Stimulated activated CD8-positive, alpha-beta memory T cell treated with anti-CD3 and anti-CD28 coated beads, Interleukin-15, amount 100 ng/mL, for 1 hour (primary cell): ENCODE data around the gene RAB4B.
"Not testable (repeated sequence)": the region's sequence is repeated elsewhere in the genome, so short reads cannot be mapped to it uniquely, and the experiment has no call there.

Experiments
- DNase-seq: peaks from one replicate; pipeline ENCODE4 v3.0.0-alpha.2; 2020; ENCODE audit warnings: low read depth

RAB4B gene

DNA sequence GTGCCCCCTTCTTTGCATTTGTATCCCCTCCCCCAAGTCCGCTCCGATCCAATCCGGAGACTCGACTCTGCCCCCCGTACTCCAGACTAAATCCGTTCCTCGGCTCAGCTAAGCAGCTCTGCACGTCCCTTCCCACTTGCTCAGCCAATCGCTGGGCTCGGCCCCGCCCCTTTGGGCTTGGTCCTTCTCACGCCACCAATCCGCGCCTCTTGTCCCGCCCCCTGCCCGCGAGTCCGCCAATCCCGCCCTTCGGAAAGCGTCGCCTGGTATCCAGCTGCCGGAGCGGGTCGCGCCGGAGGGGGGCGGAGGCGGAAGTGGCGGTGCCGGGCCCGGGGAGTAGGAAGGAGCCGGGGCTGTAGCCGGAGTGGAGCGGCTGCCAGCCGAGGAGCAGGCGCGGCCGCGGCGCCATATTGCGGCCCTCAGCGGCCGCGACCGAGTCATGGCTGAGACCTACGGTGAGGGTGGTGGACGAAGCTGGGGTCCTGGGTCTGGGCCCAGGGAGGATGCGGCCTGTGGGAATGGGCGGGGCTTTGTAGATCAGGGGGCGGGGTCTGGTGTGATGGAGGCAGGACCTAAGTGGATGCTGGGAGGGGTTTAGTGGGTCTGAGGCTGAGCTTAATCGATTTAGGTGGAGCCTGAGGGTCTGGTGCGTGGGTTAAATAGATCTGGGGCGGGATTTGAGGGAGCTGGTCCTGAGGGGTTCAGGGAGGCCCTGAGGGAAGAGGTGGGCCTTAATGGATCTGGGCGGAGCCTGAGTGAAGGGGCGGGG lies at the start of gene RAB4B:
TSS of gene RAB4B (plus strand) at position 311 of the 769 bp plus-strand sequence. CDS start at position 440, 129 bp downstream.
- DNase-seq: peak; percentile 99

DNA sequence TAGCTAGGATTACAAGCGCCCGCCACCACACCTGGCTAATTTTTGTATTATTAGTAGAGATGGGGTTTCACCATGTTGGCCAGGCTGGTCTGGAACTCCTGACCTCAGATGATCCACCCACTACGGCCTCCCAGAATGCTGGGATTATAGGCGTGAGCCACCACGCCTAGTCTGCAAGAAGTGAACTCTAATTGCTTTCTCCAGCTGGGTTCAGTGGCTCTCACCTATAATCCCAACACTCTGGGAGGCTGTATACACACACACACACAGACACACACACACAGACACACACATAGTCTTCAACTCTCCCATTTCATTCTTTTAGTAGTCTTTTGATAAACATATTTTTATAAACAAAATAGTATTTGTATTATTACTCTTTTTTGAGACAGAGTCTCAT lies 48.0 kb upstream of the RAB4B start:
- not testable (repeated sequence) for DNase-seq

- DNase-seq: not testable (repeated sequence)
These were observed 45.7 kb upstream of the RAB4B start for GRCh38 chr19:40732304-40732703.

DNA sequence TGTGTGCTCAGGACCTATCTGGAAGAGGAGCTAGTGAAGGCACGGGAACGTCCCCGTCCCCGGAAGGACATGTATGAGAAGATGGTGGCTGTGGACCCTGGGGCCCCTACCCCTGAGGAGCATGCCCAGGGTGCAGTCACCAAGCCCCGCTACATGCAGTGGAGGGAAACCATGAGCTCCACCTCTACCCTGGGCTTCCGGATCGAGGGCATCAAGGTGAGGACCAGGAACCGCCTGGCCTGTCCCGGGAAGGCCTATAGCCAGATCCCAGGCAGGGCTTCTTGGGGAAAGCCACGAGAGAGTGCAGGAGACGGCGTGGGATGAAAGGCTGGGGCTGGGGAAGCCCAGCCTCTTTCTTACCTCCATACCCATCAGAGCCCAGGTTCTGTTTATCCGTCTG lies 44.9 kb upstream of the RAB4B start:
- no peak for DNase-seq

- no peak for DNase-seq
These were observed 42.9 kb upstream of the RAB4B start for GRCh38 chr19:40735013-40735771.

DNA sequence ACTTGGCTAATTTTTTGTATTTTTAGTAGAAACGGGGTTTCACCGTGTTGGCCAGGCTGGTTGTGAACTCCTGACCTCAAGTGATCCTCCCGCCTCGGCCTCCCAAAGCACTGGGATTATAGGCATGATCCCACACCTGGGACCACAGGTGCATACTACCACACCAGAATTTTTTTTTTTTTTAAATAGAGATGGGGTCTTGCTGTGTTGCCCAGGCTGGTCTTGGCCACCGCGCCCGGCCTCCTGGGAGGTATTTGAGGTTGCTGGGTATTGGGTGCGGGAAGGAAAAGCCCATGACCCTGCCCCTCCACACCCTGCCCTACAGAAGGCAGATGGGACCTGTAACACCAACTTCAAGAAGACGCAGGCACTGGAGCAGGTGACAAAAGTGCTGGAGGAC lies 41.4 kb upstream of the RAB4B start:
- DNase-seq: no peak

GRCh38 chr19:40737102-40737644 lies 40.9 kb upstream of the RAB4B start:
- DNase-seq: no peak

DNA sequence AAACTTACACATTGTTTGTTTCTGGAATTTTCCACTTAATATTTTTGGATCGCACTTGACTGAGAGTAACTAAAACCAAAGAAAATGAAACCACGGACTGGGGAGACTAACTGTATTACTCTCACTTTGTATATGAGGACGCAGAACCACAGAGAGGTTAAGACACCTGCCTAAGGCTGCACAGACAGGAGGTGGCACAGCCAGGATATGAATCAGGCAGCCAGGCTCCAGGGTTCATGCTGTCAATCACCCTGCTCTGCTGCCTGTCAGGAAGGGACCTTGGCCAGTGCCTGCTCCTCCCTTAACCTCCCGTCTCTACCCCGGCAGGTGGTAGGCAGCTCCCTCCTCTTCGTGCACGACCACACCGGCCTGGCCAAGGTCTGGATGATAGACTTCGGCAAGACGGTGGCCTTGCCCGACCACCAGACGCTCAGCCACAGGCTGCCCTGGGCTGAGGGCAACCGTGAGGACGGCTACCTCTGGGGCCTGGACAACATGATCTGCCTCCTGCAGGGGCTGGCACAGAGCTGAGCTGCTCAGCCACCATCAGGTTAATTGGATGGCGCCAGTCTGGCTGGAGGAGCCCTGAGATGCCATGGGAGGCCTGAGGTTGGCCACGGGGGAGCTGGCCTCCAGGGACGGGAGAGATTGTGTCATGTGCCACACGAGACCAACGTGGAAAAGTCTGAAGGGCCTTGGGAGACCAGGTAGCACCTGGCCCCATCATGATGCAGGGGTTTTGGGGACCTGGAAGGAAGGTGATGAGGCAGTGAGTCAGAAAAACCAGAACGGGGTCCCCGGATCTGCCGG lies 38.8 kb upstream of the RAB4B start:
- DNase-seq: no peak

- no peak for DNase-seq
These were observed 38.0 kb upstream of the RAB4B start for GRCh38 chr19:40739871-40740703.

GRCh38 chr19:40740747-40741146 lies 37.3 kb upstream of the RAB4B start:
- DNase-seq: no peak

GRCh38 chr19:40741527-40742390 lies 36.3 kb upstream of the RAB4B start:
- DNase-seq: no peak

DNA sequence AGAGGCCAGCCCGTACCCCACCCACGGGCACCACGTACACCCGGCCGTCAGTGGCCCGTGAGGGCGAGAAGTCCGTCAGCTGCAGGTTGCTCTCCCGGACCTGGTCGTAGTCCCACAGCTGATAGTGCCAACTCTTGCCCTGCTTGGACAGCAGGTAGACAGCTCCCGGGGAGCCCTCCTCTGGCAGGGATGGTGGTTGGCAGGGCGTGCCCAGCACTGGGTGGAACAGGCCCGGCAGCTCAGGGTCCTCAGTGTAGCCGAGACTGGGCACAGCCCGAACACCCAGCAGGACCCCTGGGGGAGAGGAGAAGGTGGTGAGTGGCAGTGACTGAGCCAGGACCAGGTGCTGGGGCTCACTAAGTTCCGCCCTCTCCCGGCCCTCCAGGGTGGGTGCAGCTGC lies 35.6 kb upstream of the RAB4B start:
- DNase-seq: no peak

DNA sequence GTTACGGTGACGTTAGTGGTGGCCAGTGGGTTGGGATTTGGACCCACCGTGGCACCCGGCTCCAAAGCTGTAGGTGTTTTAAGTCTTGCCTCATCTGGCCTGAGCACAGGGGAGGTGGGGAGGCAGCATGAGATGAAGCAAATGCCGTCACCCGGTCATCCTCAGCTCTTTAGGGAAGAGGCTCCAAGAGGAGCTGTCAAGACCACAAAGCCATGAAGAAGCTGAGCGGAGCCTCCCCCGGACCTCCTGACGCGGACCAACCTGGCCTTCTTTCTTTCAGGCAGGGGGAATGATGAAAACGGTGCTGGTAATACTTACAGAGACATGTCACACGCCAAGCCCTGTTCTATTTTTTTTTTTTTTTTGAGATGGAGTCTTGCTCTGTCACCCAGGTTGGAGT lies 35.2 kb upstream of the RAB4B start:
- DNase-seq: no peak

GRCh38 chr19:40743926-40744325 lies 34.1 kb upstream of the RAB4B start:
- DNase-seq: no peak

- no peak for DNase-seq
These were observed 33.3 kb upstream of the RAB4B start for GRCh38 chr19:40744554-40745401.

DNA sequence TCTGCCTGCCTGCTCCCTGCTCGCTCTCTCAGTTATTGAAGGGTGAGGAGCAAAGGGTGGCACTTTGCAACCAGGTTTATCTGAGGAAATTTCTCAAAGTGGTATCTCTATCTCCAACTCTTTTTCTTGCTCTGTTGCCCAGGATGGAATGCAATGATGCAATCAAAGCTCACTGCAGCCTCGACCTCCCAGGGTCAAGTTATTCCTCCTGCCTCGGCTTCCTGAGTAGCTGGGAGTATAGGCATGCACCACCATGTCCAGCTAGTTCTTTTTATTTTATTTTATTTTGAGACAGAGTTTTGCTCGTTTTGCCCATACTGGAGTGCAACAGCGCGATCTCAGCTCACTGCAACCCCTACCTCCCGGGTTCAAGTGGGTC lies 32.7 kb upstream of the RAB4B start:
- DNase-seq: no peak

DNA sequence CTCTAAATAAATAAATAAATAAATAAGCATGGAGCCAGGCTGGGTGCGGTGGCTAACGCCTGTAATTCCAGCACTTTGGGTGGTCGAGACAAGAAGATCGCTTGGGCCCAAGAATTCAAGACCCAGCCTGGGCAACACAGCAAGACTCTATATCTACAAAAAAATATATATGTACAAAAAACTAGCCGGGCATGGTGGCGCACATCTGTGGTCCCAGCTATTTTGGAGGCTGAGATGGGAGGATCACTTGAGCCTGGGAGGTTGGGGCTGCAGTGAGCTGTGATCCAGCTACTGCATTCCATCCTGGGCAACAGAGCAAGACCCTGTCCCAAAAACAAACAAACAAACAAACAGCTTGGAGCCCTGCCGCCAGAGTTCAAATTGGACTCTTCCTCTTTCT lies 30.5 kb upstream of the RAB4B start:
- no peak for DNase-seq

DNA sequence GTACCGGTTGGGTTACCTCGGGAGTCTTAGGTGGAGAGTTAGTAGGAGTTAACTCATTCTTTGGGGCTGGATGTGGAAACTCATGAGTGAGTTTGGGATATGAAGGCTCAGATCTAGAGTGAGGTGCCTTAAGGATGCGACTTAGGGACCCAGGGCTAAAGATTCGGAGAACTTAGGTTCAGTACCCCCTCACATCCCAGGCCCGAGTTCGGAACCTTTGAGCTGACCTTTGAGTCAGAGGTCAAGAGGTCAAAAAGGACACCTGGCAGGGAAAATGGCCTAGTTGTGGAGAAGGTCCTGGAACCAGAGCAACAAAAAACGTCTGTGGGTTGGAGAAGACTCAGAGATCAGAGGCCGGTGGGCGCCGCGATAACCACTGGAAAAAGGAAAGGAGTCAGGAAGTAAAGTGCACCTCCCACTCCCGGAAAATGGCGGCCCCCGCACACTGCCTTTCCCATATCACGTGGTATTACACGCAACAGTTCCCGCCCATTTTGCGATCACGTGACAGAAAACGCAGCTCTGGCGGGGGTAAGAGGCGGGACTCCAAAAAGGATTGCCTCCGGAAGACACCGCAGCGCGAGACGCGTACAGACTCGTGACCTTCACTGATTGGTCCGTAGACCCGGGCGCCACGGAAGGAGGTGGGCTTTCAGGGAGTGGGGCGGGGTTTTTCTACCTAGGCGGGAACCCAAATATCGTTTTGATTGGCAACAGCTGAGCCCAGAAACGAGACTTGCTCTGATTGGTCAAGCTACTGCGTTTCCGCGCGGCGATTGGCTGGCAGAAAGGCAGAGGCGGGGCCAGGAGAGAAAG lies 27.8 kb upstream of the RAB4B start, which contains the start of gene ACTMAP:
TSS of gene ACTMAP (minus strand) at position 420 of the 816 bp plus-strand sequence. CDS start 674 bp downstream, outside the sequence.
- DNase-seq: peak; percentile 99
